PFSK-1 (cell line): ENCODE data around the gene GABRB3. TPM values are rescaled to one million over a fixed set of nuclear protein-coding genes. Genes with fewer than 3 reads are reported as not detected.

Experiments
- FOXP2 ChIP-seq: optimal IDR thresholded peaks from 2 replicates; pipeline ENCODE3; 2011; ENCODE audit warnings: borderline replicate concordance, control low read depth, inconsistent platforms; ENCODE audit not compliant: insufficient read depth; ENCODE audit errors: extremely low read length, extremely low read depth
- POLR2AphosphoS5 ChIP-seq: IDR thresholded peaks from 2 replicates; pipeline ENCODE4 v1.6.1; 2012; ENCODE audit warnings: low read depth, mild to moderate bottlenecking, control low read depth, low read length, moderate library complexity
- SIN3A ChIP-seq: IDR thresholded peaks from 2 replicates; pipeline ENCODE4 v1.6.1; 2012; ENCODE audit warnings: mild to moderate bottlenecking, low read length, moderate library complexity, borderline replicate concordance; ENCODE audit not compliant: insufficient read depth
- TAF1 ChIP-seq: IDR thresholded peaks from 2 replicates; pipeline ENCODE4 v1.6.1; 2012; ENCODE audit warnings: low read length, control low read depth, borderline replicate concordance; ENCODE audit not compliant: insufficient read depth
- polyA plus RNA-seq: library from polyadenylated mRNA; unstranded; fragments of >200 nt; gene quantifications from one replicate; pipeline ENCODE4 v1.2.1, GENCODE V29; 2012; ENCODE audit warnings: low read depth, missing spikeins; ENCODE audit not compliant: insufficient read length
- TF ChIP-seq, protein P1 (sequence below), 2 experiments: IDR thresholded peaks; 2 replicates each; pipeline versions ENCODE4 v1.6.1 to v1.8.0; 2011 to 2012; ENCODE audit warnings: low read depth in 2 of 2, low read length in 2 of 2, control low read depth in 1 of 2, inconsistent platforms in 1 of 2, mild to moderate bottlenecking in 1 of 2, moderate library complexity in 1 of 2; ENCODE audit not compliant: insufficient read depth in 1 of 2

GABRB3 gene
- polyA plus RNA-seq: not detected

- TF ChIP-seq TAF1: no peak
- no peak for TF ChIP-seq FOXP2
- TF ChIP-seq, protein P1, sequence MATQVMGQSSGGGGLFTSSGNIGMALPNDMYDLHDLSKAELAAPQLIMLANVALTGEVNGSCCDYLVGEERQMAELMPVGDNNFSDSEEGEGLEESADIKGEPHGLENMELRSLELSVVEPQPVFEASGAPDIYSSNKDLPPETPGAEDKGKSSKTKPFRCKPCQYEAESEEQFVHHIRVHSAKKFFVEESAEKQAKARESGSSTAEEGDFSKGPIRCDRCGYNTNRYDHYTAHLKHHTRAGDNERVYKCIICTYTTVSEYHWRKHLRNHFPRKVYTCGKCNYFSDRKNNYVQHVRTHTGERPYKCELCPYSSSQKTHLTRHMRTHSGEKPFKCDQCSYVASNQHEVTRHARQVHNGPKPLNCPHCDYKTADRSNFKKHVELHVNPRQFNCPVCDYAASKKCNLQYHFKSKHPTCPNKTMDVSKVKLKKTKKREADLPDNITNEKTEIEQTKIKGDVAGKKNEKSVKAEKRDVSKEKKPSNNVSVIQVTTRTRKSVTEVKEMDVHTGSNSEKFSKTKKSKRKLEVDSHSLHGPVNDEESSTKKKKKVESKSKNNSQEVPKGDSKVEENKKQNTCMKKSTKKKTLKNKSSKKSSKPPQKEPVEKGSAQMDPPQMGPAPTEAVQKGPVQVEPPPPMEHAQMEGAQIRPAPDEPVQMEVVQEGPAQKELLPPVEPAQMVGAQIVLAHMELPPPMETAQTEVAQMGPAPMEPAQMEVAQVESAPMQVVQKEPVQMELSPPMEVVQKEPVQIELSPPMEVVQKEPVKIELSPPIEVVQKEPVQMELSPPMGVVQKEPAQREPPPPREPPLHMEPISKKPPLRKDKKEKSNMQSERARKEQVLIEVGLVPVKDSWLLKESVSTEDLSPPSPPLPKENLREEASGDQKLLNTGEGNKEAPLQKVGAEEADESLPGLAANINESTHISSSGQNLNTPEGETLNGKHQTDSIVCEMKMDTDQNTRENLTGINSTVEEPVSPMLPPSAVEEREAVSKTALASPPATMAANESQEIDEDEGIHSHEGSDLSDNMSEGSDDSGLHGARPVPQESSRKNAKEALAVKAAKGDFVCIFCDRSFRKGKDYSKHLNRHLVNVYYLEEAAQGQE (IDR thresholded peaks at IDR 0.05; ENCODE audit: insufficient read depth in 1 of 2, low read depth in 2 of 2, low read length in 2 of 2): no peak
- no peak for TF ChIP-seq SIN3A
- no peak for TF ChIP-seq POLR2AphosphoS5
Measured at GRCh38 chr15:26772154-26773066, at the start of gene GABRB3. GABRB3 (minus strand) TSS chr15:26773066.

- TF ChIP-seq, protein P1 (IDR thresholded peaks at IDR 0.05; ENCODE audit: insufficient read depth in 1 of 2, low read depth in 2 of 2, low read length in 2 of 2): no peak
- TF ChIP-seq TAF1 (no peak), POLR2AphosphoS5 (no peak), SIN3A (no peak), FOXP2 (no peak)
Measured at GRCh38 chr15:26807517-26808427, 34.9 kb upstream of the GABRB3 start.

DNA sequence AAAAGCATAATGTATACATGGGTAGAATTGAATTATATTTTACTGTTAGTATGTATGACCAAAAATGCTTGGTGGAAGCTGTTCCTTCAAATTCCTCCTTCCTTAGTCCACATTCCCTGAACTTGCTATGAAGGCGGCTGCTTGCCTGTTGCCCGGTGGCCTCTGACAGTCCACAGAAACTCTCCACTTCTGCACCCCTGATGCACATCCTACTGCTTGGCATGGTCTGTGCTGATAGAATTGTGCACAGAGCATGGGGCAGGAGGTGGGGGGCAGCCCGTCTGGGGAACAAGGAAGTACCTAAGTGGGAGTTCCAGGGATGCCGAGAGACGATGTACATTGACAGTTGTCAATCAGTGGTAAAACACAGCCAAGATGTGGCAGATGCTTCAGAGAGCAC lies 33.7 kb upstream of the GABRB3 start:
- no peak for TF ChIP-seq TAF1
- TF ChIP-seq, protein P1 (IDR thresholded peaks at IDR 0.05; ENCODE audit: insufficient read depth in 1 of 2, low read depth in 2 of 2, low read length in 2 of 2): no peak
- TF ChIP-seq SIN3A: no peak
- no peak for TF ChIP-seq POLR2AphosphoS5
- TF ChIP-seq FOXP2: no peak

DNA sequence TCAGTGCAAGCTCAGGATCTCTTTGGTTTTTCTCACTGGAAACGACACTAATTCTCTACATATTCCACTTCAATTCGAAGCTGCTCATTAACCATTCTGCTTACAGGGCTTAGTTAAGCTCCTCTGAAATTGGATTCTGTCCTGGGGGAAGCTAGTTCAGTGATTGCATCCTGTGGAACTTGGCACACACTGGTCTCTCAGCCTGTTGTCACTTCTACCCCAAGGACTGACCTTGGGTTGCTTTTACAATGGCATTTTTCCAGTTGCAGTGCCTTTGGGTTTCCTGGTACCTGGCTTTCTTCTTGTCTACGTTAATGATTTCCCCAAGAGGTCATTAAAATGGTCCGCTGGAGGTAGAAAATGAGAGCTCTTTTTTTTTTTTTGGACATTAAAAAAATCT lies 33.3 kb upstream of the GABRB3 start:
- TF ChIP-seq SIN3A: no peak
- no peak for TF ChIP-seq TAF1
- TF ChIP-seq, protein P1 (IDR thresholded peaks at IDR 0.05; ENCODE audit: insufficient read depth in 1 of 2, low read depth in 2 of 2, low read length in 2 of 2): no peak
- no peak for TF ChIP-seq POLR2AphosphoS5
- no peak for TF ChIP-seq FOXP2
